ENCODE data around the gene HDGFL3.

GRCh38 chr15:83158393-83158792 lies 49.2 kb downstream of the HDGFL3 start:
- no peak for TF ChIP-seq POLR2A (IDR thresholded peaks at IDR 0.05)
- no peak for TF ChIP-seq CTCF (IDR thresholded peaks at IDR 0.05)

All from esophagus squamous epithelium (tissue), 4 donors.